HG02938 (cell line): ENCODE results near the gene AXIN1.
"Not testable (repeated sequence)": the region's sequence is repeated elsewhere in the genome, so short reads cannot be mapped to it uniquely, and the experiment has no call there.

ENCODE experiments used
- ATAC-seq: cut with Tn5 transposase; IDR thresholded peaks from one replicate; pipeline ENCODE4 v1.9.1; 2021; ENCODE audit warnings: mild to moderate bottlenecking, moderate library complexity; ENCODE audit not compliant: unreplicated experiment

Gene AXIN1

DNA sequence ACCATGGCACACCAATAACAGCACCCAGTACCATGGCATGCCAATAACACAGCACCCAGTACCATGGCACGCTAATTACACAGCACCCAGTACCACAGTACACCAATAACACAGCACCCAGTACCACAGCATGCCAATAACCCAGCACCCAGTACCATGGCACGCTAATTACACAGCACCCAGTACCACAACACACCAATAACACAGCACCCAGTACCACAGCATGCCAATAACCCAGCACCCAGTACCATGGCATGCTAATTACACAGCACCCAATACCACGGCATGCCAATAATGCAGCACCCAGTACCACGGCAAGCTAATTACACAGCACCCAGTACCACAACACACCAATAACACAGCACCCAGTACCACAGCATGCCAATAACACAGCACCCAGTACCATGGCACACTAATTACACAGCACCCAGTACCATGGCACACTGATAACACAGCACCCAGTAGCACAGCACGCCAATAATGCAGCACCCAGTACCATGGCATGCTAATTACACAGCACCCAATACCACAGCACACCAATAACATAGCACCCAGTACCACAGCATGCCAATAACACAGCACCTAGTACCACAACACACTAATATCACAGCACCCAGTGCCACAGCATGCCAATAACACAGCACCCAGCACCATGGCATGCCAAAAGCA lies 18.2 kb downstream of the AXIN1 start:
- ATAC-seq: not testable (repeated sequence)

DNA sequence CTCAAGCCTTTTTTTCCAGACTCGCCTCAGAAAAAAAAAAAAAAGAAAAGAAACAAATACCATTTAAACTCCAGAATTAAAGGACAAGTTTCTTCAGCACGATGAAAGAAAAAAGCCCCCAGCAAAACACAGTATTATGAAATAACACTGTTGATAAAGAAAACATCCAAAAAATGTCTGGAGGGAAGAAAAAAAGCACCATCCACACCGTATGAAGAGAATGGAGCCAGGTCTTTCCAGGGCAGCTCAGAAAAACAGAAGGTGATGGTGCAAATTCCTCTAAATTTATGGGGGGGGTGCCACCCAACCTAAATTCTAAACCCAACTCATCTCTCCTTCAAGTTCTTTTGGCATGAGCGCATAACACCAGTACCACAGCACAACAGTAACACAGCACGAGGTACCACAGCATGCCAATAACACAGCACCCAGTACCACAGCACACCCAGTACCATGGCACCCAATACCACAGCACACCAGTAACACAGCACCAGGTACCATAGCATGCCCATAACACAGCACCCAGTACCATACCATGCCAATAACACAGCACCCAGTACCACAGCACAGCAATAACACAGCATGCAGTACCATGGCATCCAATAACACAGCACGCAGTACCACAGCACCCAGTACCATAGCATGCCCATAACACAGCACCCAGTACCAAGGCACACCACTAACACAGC lies 19.0 kb downstream of the AXIN1 start:
- ATAC-seq: no peak

- not testable (repeated sequence) for ATAC-seq
Measured at GRCh38 chr16:331181-331814, 21.2 kb downstream of the AXIN1 start.

DNA sequence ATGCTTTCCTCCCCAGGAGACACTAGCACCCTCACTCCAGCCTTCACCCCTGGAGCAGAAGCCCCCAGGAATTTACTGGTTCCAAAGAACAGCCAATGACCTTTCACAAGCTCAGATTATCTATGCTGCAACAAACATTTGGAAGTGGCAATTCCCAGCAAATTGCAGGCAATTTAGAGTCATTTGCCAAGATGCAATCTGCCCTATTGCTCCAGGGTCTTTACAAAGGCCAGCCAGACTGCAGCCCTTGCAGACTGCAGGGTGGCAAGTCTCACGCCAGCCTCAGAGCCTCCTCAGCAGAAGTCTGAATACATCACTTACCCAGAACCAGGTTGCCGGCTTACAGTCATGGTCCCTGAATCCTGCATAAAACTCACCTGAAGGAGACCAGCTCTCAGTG lies 21.8 kb downstream of the AXIN1 start:
- ATAC-seq: no peak

DNA sequence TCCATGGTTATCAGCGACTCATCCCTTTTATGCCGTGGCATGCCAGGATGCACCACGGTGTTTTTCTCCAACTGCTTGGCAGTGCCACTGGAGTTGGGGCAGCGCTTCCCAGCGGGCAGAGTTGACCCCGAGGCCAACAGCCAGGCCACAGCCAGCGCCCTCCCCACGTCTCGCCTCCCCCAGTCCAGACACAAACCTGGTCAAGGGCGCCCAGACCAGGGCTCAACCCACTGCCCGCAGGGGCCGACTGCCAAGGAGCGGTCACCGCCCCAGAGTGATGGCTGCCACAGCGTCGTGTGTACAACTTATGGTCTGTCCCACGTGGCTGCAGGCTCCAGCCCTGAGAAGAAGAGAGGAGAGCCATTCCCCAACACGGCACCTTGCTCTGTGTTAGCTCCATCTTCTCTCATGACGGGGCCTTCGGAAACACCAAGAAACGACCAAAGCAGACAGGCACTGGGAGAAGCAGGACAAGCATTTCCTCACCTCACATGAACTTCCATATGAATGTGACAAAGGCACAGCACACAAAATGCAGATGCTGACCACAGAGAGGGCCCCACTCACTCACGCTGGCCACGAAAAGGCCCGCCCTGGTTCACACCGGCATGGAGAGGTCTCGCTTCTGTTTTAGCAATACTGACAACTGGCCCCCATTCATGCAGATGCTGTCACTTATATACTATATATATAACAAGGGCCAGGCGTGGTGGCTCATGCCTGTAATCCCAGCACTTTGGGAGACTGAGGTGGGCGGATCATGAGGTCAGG lies 27.0 kb downstream of the AXIN1 start:
- ATAC-seq: no peak

- no peak for ATAC-seq
Measured at GRCh38 chr16:324451-325334, 27.8 kb downstream of the AXIN1 start.

DNA sequence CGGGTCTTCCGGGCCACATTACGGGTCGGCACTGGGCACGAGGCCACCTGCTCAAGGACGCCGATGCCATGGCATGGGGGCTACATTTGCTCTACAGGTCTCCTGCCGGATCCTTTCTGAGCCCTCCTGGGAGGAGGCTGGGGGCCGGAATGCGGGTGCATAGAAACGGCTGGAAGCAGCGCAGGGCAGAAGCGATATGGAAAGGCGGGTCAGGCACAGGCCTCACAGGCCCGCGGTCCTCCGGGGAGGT lies 28.4 kb downstream of the AXIN1 start:
- ATAC-seq: no peak

- ATAC-seq: no peak
Measured at GRCh38 chr16:322476-323143, 29.9 kb downstream of the AXIN1 start.

DNA sequence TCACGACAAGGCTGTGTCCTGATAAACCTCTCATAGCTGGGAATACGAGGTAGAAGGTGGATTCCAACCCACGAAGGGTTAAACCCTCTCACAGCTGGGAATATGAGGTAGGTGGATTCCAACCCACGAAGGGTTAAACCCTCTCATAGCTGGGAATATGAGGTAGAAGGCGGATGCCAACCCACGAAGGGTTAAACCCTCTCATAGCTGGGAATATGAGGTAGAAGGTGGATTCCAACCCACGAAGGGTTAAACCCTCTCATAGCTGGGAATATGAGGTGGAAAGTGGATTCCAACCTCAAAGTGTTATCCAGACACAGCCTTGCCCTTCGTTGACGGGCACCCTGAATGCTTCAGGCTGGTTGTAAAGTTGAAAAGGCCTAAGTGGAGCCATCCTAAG lies 31.0 kb downstream of the AXIN1 start:
- no peak for ATAC-seq

GRCh38 chr16:320206-320605 lies 32.3 kb downstream of the AXIN1 start:
- ATAC-seq: no peak

DNA sequence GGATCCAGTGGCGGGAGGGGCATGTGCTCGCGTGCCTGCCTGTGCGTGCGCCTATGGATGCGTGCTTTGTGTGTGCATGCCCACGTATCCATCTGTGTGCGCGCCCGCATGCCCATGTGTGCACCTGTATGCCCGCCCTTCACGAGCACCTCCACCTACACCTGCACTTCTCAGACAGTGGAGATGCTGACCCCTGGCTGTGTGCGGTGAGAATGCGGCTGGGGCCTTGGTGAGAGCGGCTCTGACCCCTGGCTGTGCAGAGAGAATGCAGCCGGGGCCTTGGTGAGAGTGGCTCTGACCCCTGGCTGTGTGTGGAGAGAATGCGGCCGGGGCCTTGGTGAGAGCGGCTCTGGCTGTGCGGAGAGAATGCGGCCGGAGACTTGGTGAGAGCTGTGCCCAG lies 33.9 kb downstream of the AXIN1 start:
- ATAC-seq: no peak

DNA sequence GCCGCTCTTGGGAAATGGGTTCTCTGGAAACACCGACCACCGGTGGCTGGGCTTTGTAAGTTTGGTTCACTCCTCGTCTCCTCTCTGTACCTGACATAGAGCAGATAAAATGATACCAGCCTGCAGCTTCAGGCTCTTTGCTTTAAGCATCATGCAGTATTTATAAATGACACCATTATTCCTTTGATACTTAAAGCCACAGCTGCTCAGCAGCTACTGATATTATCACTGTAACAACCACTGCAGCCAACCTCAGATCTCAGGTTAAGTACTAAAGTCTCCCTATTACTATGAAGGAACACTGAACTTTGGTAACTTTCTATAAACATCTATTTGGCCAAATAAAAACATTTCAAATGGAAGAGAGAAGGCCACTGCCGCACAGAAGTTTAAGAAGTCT lies 34.9 kb downstream of the AXIN1 start:
- ATAC-seq: no peak

DNA sequence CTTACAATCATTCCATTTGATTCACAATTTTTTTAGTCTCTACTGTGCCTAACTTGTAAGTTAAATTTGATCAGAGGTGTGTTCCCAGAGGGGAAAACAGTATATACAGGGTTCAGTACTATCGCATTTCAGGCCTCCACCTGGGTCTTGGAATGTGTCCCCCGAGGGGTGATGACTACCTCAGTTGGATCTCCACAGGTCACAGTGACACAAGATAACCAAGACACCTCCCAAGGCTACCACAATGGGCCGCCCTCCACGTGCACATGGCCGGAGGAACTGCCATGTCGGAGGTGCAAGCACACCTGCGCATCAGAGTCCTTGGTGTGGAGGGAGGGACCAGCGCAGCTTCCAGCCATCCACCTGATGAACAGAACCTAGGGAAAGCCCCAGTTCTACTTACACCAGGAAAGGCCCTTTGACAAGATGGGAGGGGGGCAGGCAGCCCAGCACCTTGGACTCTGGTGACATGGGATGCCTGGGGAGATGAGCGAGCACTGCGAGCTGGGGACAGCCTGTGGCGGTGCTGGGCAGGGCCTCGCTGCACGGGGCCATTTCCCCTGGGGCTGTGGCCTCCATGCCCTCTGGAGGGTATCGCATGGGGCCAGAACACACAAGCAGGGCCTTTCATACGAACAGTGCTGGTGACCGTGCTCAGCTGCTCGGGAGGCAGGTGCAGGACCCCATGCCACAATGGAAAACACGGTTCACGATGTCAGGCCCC lies 35.6 kb downstream of the AXIN1 start:
- no peak for ATAC-seq

DNA sequence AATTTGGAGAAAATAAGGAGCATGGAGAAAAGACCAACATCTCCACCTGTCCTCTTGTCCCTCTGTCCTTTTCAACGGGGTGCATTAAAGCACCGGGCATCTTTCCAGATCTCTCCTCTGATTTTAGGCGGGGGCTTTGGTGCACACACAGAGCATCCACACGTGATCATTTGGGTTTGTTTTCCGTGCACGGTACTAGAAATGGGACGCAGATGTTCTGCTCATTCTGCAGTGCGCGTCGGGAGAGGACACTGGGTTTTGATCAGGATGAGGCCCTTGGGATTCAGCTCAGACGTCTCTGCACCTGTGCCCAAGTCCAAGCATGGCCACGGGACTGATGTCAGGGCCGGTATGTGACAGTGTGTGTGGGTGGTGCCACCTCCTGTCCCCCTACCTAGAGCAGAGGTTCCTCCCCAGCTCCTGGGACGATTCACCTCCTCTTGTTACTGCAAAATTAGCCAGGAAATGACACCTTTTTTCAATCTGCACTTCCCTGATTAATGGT lies 37.7 kb downstream of the AXIN1 start:
- ATAC-seq: no peak

DNA sequence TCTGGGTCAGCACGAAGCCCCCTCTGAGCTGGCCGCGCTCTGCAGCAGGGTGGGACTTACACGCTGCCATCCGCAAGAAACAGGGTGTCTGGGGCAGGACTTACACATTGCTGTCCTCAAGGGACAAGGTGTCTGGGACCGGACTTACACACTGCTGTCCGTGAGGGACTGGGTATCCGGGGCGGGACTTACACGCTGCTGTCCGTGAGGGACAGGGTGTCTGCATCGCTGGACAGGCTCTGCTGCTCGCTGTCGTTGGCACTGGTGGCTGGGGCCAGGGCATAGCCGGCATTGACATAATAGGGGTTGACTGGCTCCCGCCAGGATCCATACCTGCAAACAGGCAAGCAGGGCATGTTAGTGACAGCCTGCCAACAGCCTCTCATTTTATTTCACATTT lies 38.2 kb downstream of the AXIN1 start:
- ATAC-seq: no peak

DNA sequence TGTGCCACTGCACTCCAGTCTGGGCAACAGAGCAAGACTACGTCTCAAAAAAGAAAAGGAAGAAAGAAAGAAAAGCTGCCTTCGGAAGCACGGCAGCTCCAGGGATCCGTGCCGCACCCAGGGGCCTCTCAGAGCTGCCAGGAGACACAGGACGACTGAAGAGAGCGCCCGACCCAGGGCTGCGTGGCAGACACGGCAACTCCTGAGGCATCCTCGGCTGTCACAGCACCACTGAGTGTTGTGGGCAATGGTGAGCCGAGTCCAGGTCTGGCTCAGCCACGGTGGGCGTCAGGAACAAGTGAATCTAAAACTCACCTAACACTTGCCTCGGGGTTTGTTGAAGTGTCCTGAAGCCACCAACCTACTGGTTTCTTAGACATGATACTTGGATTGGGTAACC lies 40.8 kb downstream of the AXIN1 start:
- no peak for ATAC-seq

DNA sequence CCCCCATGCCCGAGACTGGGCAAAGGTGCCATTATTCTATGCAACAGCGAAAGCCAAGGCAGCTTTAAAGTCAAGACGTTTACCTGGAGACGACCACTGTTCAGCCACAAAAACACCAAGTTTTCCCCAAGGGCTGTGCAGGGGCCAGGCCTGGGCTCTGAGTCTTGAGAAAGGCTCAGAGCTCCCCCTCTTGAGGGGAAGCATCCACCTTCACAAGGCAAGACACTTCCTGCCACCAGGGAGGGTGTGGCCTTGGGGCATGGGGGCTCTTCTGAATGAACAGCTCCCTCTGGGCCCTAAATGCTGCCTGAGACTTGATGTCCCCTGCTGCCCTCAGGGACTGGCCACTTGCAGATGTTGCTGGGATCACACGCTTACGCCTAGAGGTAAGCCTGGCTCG lies 43.0 kb downstream of the AXIN1 start:
- no peak for ATAC-seq

DNA sequence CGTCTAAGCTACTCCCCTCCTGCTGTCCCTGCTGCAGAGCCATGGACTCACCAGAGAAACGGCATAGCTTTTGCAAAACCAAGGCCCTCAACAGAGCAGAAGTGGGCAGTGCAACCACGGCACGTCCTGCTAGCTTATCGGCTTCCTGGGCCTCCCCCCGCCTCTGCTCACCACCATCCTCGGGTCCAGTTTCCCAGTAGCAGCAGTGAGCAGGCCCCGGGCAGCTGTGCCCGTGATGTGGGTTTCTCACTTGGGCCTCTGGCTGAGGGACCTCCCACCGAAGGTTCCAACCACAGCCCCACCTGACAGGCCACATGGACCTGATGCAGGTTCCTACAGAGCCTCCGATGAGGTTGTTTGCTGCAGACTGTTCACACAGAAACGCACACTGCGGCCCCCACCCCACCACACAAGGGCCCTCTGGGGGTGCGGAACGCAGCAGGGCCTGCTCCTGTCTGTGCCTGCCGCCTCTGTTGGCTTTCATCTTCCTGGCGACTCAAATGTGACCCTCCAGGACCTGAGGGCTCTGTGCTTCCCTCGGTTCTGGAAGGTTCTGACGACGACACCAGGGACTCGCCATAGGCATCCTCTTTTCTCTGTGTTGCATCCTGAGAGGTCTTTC lies 44.7 kb downstream of the AXIN1 start:
- no peak for ATAC-seq

- no peak for ATAC-seq
Measured at GRCh38 chr16:306911-307370, 45.6 kb downstream of the AXIN1 start.
